ENCODE measurements around the gene SSH2.
A peak's percentile ranks its signal among the peaks of the same experiment; 100 is the strongest.

The SSH2 gene

GRCh38 chr17:29608986-29609385 lies 321.0 kb downstream of the SSH2 start:
- no peak for DNase-seq (ENCODE audit: low spot score)

- DNase-seq (ENCODE audit: low spot score), result peak; percentile 3
Measured at GRCh38 chr17:29607557-29608195, 322.4 kb downstream of the SSH2 start.

GRCh38 chr17:29603109-29603674 lies 326.8 kb downstream of the SSH2 start:
- no peak for DNase-seq (ENCODE audit: low spot score)

DNA sequence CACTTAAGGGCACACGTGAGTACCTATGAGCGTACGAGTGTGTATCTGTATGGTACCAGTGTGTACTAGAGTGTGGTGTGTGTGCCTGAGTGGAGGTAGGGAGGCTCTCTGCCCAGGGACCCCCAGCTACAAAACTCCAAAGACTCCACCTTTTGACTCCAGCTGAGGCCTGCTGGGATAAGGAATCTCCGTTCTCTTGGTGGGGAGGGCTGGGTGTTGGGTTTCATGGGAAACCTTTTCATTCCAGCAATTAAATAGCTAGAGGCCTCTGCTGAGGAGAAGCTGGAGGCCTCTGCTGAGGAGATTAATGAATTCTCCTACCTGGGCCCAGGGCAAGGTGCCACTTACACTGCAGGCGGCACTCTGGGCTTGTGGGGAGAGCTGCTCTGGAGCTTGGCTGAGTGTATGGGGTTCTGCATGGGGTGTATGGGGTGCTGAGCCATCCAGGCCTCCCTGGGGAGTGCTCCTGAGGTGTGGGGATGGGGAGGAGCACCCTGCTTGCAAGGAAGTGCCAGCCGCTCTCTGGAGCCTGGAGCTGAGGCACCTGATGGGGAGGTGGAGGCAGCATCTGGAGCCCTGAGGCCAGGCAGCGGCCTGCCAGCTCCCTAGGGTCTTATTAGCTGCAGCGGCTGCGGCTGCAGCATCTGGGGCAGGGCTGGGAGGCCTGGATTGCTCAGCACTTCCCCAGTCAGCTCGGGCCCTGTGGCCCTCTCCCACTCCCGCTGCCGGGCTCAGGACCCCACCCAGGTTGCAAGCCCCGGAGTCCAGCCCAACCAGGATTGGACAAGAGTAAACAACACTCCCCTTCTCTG lies 332.5 kb downstream of the SSH2 start:
- no peak for DNase-seq (ENCODE audit: low spot score)

GRCh38 chr17:29596811-29597210 lies 333.2 kb downstream of the SSH2 start:
- no peak for DNase-seq (ENCODE audit: low spot score)

DNA sequence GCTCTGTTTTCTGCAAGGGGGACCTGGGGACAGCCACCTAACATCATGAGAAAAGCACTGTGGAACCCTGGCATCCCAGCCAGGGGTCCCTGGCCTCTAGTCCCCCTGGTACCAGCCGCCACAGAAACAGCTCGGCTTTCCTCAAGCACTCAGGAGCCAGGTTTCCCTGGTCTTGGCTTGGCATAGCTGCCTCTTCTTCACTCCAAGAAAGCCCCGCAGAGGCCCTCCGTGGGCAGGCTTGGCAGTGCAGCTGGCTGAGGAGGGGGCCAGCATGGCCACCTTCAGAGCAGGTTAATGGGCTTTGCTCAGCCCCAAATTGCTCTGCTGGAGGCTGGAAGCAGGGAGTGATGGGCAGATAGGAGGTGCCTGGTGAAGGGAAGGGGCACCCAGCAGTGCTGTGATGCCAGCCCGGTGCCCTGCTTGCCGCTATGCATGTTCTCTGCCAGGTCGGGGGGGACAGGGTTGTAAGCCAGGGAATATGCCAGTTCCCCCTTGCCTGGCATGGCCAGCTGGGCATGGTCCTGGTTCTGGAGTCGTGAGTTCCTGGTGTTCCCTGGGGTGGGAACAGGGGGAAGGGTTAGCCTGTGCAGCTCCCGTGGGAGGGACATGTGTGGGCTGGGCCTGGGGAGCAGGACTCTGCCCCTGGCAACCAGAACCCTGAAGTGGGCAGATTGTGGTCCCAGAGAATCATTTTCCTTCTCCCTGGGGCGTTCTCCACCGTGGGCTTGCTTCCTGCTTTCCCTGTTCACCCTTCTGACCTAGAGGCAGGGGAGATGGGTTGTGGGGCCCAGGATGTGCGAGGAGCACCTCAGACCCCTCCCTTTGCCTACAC lies 333.9 kb downstream of the SSH2 start:
- DNase-seq (ENCODE audit: low spot score), result no peak

GRCh38 chr17:29595107-29595942 lies 334.7 kb downstream of the SSH2 start:
- no peak for DNase-seq (ENCODE audit: low spot score)

GRCh38 chr17:29594519-29595090 lies 335.4 kb downstream of the SSH2 start:
- DNase-seq (ENCODE audit: low spot score), result no peak

- DNase-seq (ENCODE audit: low spot score), result peak; percentile 69
Measured at GRCh38 chr17:29593591-29594518, 336.2 kb downstream of the SSH2 start.

GRCh38 chr17:29592850-29593551 lies 337.0 kb downstream of the SSH2 start, which contains the start of gene ANKRD13B:
TSS of gene ANKRD13B (plus strand) at chr17:29593132. CDS start at chr17:29593622, 490 bp downstream.
- peak; percentile 74 for DNase-seq (ENCODE audit: low spot score)

DNA sequence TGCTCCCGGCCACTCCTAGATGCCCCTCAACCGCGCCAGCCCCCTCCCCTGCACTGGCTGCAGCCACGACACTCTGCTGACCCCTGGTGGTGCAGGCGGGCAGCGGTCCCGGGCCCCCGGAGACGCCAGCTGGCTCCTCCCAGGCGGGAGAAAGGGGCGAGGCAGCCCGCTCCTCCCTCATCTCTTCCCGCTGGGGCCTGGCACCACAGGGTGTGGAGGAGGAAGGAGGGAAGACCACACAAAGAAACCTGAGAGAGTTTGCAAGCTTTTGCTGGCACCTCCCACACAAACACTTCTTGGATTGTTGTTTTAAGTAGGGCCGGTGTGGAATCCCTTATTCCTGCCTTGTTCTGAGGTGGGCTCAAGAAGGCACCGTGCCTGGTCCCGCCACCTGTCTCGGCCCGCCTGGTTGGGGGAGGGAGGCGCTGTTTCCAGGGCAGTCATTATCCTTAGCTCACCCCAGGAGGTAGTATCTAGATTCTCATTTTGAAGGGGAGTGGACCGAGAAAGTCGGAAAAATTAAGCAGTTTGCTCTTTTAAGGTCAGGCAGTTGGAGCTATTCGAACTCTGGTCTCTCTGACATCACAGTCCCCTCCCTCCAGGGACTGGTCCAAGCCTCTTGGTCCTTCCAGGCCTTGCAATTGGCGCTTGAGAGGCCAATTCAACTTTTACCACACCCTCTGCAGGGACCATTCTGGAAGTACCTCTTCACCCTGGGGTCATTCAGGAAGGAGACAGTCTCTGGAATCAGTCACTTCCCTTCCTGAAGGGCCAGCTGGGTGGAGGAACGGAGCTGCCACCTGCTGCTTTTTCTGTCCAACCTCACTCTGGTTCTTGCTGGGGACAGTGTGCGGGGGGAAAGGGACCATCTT lies 338.1 kb downstream of the SSH2 start:
- DNase-seq (ENCODE audit: low spot score), result peak; percentile 98

DNA sequence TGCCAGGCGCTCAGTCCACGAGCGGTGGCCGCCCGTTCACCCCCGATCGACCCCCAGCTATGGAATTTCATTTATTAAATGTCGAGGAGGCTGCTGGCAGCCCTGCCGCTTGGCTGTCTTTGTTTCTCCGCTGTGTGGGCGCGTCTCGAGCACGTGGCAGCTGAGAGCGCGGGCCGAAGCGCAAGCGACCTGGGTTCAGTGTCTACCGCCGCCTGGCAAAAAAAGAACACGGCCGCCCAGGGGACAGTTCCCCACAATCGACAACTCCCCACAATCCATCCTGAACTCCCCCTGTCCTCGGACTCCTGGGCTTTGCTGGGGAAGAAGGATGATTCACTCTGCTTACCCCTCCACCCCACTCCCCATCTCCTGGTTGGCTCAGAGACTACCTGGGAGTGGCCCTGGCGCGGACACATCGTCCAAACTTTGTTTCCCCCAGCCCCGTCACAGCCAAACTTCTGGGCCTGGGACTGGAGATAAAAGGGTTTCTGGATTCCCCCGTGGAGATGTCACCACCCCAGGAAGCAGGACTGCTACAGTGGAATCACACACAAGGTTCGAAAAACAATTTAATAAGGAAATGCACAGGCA lies 338.8 kb downstream of the SSH2 start:
- peak; percentile 80 for DNase-seq (ENCODE audit: low spot score)

DNA sequence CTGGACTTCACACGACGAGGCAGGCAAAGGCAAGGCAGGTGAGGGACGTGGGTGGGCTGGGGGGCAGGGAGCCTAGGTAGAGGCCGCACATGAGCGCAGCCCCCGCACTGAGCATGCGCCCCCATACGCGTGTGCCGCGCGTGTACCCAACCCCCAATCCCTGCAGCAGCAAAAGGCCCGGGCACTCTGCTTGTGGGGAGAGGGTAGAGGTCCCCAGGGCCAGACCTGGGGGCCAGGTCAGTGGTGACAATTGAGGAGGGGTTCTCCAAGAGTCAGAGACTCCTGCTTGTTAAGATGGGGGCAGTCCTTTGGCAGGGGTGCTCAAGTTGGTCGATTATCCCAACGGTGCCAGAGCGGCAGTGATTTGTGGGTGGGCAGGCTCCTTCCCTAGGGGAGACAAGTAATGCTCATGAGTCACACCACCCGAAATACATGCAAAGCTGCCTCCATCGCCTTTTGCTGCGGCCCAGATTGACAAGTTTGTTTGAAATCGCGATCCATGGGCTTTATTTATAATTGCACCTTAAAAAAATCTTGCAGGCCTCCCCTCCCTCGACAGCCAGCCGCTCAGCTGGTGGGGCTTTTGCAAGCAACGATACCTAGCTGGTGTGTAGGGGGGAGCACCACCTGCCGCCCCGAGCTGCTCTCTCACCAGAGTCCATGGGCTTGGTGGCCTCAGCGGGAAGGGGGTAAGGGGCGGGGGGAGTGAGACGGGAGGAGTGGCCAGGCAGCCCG lies 339.4 kb downstream of the SSH2 start:
- peak; percentile 65 for DNase-seq (ENCODE audit: low spot score)

- peak; percentile 98 for DNase-seq (ENCODE audit: low spot score)
Measured at GRCh38 chr17:29589524-29590410, 340.3 kb downstream of the SSH2 start, which contains the start of gene GIT1. TSS of gene GIT1 (minus strand) at chr17:29589648. CDS start at chr17:29589378, 270 bp downstream.

- peak; percentile 78 for DNase-seq (ENCODE audit: low spot score)
Measured at GRCh38 chr17:29588562-29589411, 341.2 kb downstream of the SSH2 start.

All from HuH-7.5 (cell line).